HepG2 (cell line): ENCODE results near the gene MEGF6. TPM values are rescaled to one million over a fixed set of nuclear protein-coding genes. Genes with fewer than 3 reads are reported as not detected.

Experiments used
- ARID4A ChIP-seq: sonication (generic); formaldehyde crosslinking; IDR thresholded peaks from 2 replicates; pipeline ENCODE4 v1.5.0; 2020; ENCODE audit warnings: mild to moderate bottlenecking, missing genetic modification reagents, borderline replicate concordance
- BORCS8-MEF2B ChIP-seq: sonication (generic); formaldehyde crosslinking; IDR thresholded peaks from 2 replicates; pipeline ENCODE4 v1.8.0; 2022; ENCODE audit warnings: mild to moderate bottlenecking, missing genetic modification reagents
- CCDC6 ChIP-seq: sonication (generic); formaldehyde crosslinking; IDR thresholded peaks from 2 replicates; pipeline ENCODE4 v1.8.1; 2022; ENCODE audit warnings: mild to moderate bottlenecking, missing genetic modification reagents, moderate library complexity
- ELF3 ChIP-seq: IDR thresholded peaks from 2 replicates; pipeline ENCODE4 v1.6.1; 2016; ENCODE audit warnings: missing genetic modification reagents, missing compliant biosample characterization
- FOXK1 ChIP-seq: sonication (generic); formaldehyde crosslinking; IDR thresholded peaks from 2 replicates; pipeline ENCODE4 v1.4.0; 2020; ENCODE audit warnings: low read depth, missing genetic modification reagents, borderline replicate concordance
- KDM2A ChIP-seq: sonication (generic); formaldehyde crosslinking; IDR thresholded peaks from 2 replicates; pipeline ENCODE4 v1.4.0; 2020; ENCODE audit warnings: low read depth, missing genetic modification reagents, borderline replicate concordance
- MXI1 ChIP-seq: IDR thresholded peaks from 3 replicates; pipeline ENCODE4 v1.6.1; 2012; ENCODE audit warnings: low read depth, low read length, inconsistent platforms, borderline replicate concordance
- PCBP1 ChIP-seq: fragments of 200-400 bp; formaldehyde crosslinking; IDR thresholded peaks from 2 replicates; pipeline ENCODE4 v1.6.1; 2017; ENCODE audit warnings: mild to moderate bottlenecking, low read depth, low read length, borderline replicate concordance
- RFXAP ChIP-seq: sonication (generic); formaldehyde crosslinking; IDR thresholded peaks from 2 replicates; pipeline ENCODE4 v1.4.0; 2020; ENCODE audit warnings: missing genetic modification reagents, borderline replicate concordance
- SOX6 ChIP-seq, 2 experiments: fragments of 450-650 bp in 1 of 2; sonication (generic) in 1 of 2; formaldehyde crosslinking in 1 of 2; IDR thresholded peaks; 2 replicates each; pipeline versions ENCODE4 v1.4.0 to v1.6.1; 2017 to 2020; ENCODE audit warnings: antibody characterized with exemption in 1 of 2, mild to moderate bottlenecking in 1 of 2, missing genetic modification reagents in 1 of 2
- SRY ChIP-seq: sonication (generic); formaldehyde crosslinking; IDR thresholded peaks from 2 replicates; pipeline ENCODE4 v1.8.0; 2022; ENCODE audit warnings: mild to moderate bottlenecking, missing genetic modification reagents
- TAF1 ChIP-seq: sonication (generic); formaldehyde crosslinking; IDR thresholded peaks from 2 replicates; pipeline ENCODE4 v1.4.0; 2020; ENCODE audit warnings: missing genetic modification reagents
- ZBTB46 ChIP-seq: sonication (generic); formaldehyde crosslinking; IDR thresholded peaks from 2 replicates; pipeline ENCODE4 v1.4.0; 2020; ENCODE audit warnings: mild to moderate bottlenecking, missing genetic modification reagents, borderline replicate concordance
- ZC3H13 ChIP-seq: sonication (generic); formaldehyde crosslinking; IDR thresholded peaks from 2 replicates; pipeline ENCODE4 v1.8.1; 2023; ENCODE audit warnings: mild to moderate bottlenecking, missing genetic modification reagents, moderate library complexity
- ZFP36L1 ChIP-seq: sonication (generic); formaldehyde crosslinking; IDR thresholded peaks from 2 replicates; pipeline ENCODE4 v1.8.0; 2022; ENCODE audit warnings: mild to moderate bottlenecking, missing genetic modification reagents, moderate library complexity
- ZNF101 ChIP-seq: sonication (generic); formaldehyde crosslinking; IDR thresholded peaks from 2 replicates; pipeline ENCODE4 v1.4.0; 2020; ENCODE audit warnings: mild to moderate bottlenecking, low read depth, missing genetic modification reagents, borderline replicate concordance
- ZNF354B ChIP-seq: sonication (generic); formaldehyde crosslinking; IDR thresholded peaks from 2 replicates; pipeline ENCODE4 v1.8.0; 2022; ENCODE audit warnings: mild to moderate bottlenecking, missing genetic modification reagents
- ZNF446 ChIP-seq: sonication (generic); formaldehyde crosslinking; IDR thresholded peaks from 2 replicates; pipeline ENCODE4 v1.5.0; 2020; ENCODE audit warnings: mild to moderate bottlenecking, missing genetic modification reagents
- ZNF468 ChIP-seq: sonication (generic); formaldehyde crosslinking; IDR thresholded peaks from 2 replicates; pipeline ENCODE4 v1.8.0; 2022; ENCODE audit warnings: mild to moderate bottlenecking, moderate library complexity, missing genetic modification reagents
- ZNF550 ChIP-seq: sonication (generic); formaldehyde crosslinking; IDR thresholded peaks from 2 replicates; pipeline ENCODE4 v1.4.0; 2020; ENCODE audit warnings: mild to moderate bottlenecking, missing genetic modification reagents, borderline replicate concordance
- ZNF556 ChIP-seq: sonication (generic); formaldehyde crosslinking; IDR thresholded peaks from 2 replicates; pipeline ENCODE4 v1.4.0; 2020; ENCODE audit warnings: mild to moderate bottlenecking, missing genetic modification reagents, borderline replicate concordance
- polyA plus RNA-seq, 8 experiments: library from polyadenylated mRNA; depleted of rRNA in 3 of 8; stranded (reverse) in 7 of 8; unstranded in 1 of 8; fragments of >200 nt; fragmentation: Illumina TruSeq in 4 of 8; extraction: Trizol in 4 of 8; gene quantifications; 2 replicates each; pipeline versions ENCODE4 v1.2.1 to v1.2.3, GENCODE V29; 2011 to 2016; ENCODE audit warnings: low read depth in 4 of 8, missing spikeins in 1 of 8, mixed read lengths in 1 of 8; ENCODE audit not compliant: insufficient read depth in 1 of 8
- total RNA-seq, 5 experiments: library from RNA; depleted of rRNA; stranded (reverse); fragments of >200 nt; fragmentation: Illumina TruSeq; extraction: Trizol; gene quantifications; 2 replicates each; pipeline ENCODE4 v1.2.3, GENCODE V29; 2016; ENCODE audit warnings: low read depth in 1 of 5

Gene MEGF6
- total and polyA plus RNA-seq, 2 of the 13 experiments (the other 11 are each of a cell fraction or from before 2014, with no cell fraction given) = 1.9 TPM

- no peak for TF ChIP-seq ZBTB46 (CRISPR knock-in tag)
- TF ChIP-seq ZNF101 (CRISPR knock-in tag) = no peak
- TF ChIP-seq RFXAP (CRISPR knock-in tag) = no peak
- TF ChIP-seq ELF3 (CRISPR knock-in tag) = peak; percentile 77; the same call in 1 of the 2 replicates
- TF ChIP-seq KDM2A = peak; percentile 43; the same call in 1 of the 2 replicates
- TF ChIP-seq CCDC6 = no peak; the same call in 1 of the 2 replicates
- TF ChIP-seq ZNF550 = no peak
- no peak for TF ChIP-seq BORCS8-MEF2B
- TF ChIP-seq ZC3H13 (CRISPR knock-in tag) = peak; percentile 71
- TF ChIP-seq ARID4A (CRISPR knock-in tag) = no peak
- TF ChIP-seq ZNF354B (CRISPR knock-in tag) = no peak
- TF ChIP-seq FOXK1 (CRISPR knock-in tag) = peak; percentile 46; the same call in 1 of the 2 replicates
- TF ChIP-seq MXI1 = 0 out of 3 replicates have a peak, but pooled peaks have one; percentile 38
- no peak for TF ChIP-seq ZNF468
- TF ChIP-seq ZNF556 (CRISPR knock-in tag) = 0 out of 2 replicates have a peak, but pooled peaks have one; percentile 10
- no peak; the same call in 1 of the 2 replicates for TF ChIP-seq TAF1 (CRISPR knock-in tag)
- no peak for TF ChIP-seq SOX6 (IDR thresholded peaks at IDR 0.05)
- peak; percentile 54; the same call in 1 of the 2 replicates for TF ChIP-seq SOX6 (CRISPR knock-in tag; IDR thresholded peaks at IDR 0.05)
- no peak for TF ChIP-seq SRY (CRISPR knock-in tag)
- TF ChIP-seq PCBP1 = 0 out of 2 replicates have a peak, but pooled peaks have one; percentile 86
- TF ChIP-seq ZNF446 (CRISPR knock-in tag) = 0 out of 2 replicates have a peak, but pooled peaks have one; percentile 9
- TF ChIP-seq ZFP36L1 (CRISPR knock-in tag) = peak; percentile 77; the same call in 1 of the 2 replicates
Observed at GRCh38 chr1:3454811-3455618, 156.3 kb downstream of the MEGF6 start (continued).
